DMS114 treated with DMSO at 0.1 percent for 48 hours (cell line): ENCODE data around the gene HSPB9.
"Not testable (repeated sequence)": the region's sequence is repeated elsewhere in the genome, so short reads cannot be mapped to it uniquely, and the experiment has no call there.

ENCODE experiments used
- DNase-seq: peaks from one replicate; lab custom pipeline; 2025; ENCODE audit not compliant: unreplicated experiment; lab: John Stamatoyannopoulos, UW

Gene HSPB9

GRCh38 chr17:42141382-42141781 is 18.8 kb downstream of the HSPB9 start:
- DNase-seq: no peak

- no peak for DNase-seq
Measured at GRCh38 chr17:42142371-42142896, 19.8 kb downstream of the HSPB9 start.

GRCh38 chr17:42143138-42143537 is 20.5 kb downstream of the HSPB9 start:
- not testable (repeated sequence) for DNase-seq

GRCh38 chr17:42146911-42147607 is 24.5 kb downstream of the HSPB9 start:
- DNase-seq: no peak

GRCh38 chr17:42153919-42154742 is 31.5 kb downstream of the HSPB9 start:
- no peak for DNase-seq

- DNase-seq: no peak
Measured at GRCh38 chr17:42155614-42156045, 33.0 kb downstream of the HSPB9 start.

- no peak for DNase-seq
Measured at GRCh38 chr17:42159796-42160530, 37.4 kb downstream of the HSPB9 start.

- no peak for DNase-seq
Measured at GRCh38 chr17:42160531-42160910, 37.9 kb downstream of the HSPB9 start.

GRCh38 chr17:42163113-42163512 is 40.5 kb downstream of the HSPB9 start:
- no peak for DNase-seq

GRCh38 chr17:42163696-42164407 is 41.2 kb downstream of the HSPB9 start:
- no peak for DNase-seq

GRCh38 chr17:42165751-42166150 is 43.1 kb downstream of the HSPB9 start:
- no peak for DNase-seq

GRCh38 chr17:42166196-42166763 is 43.7 kb downstream of the HSPB9 start:
- no peak for DNase-seq

- no peak for DNase-seq
Measured at GRCh38 chr17:42167807-42168206, 45.2 kb downstream of the HSPB9 start.

GRCh38 chr17:42169351-42169750 is 46.7 kb downstream of the HSPB9 start:
- no peak for DNase-seq

- DNase-seq: no peak
Measured at GRCh38 chr17:42171831-42172230, 49.2 kb downstream of the HSPB9 start.
